Thyroid gland (tissue), 4 donors: ENCODE results near the gene ASCL2. TPM values are rescaled to one million over a fixed set of nuclear protein-coding genes. Genes with fewer than 3 reads are reported as not detected.
"Not testable (repeated sequence)": the region's sequence is repeated elsewhere in the genome, so short reads cannot be mapped to it uniquely, and the experiment has no call there.

Source experiments
- DNase-seq, 2 donors: peaks; one replicate each; pipeline ENCODE4 v3.0.0-alpha.2; 2019
- H3K27ac ChIP-seq, 3 donors: fragments of 200-600 bp; sonication (generic); 1 replicate in 2 of 3; 2 replicates in 1 of 3; pipeline ENCODE4 v1.5.1; 2016 to 2019; ENCODE audit warnings: mild to moderate bottlenecking in 1 of 3, moderate library complexity in 1 of 3
- H3K27me3 ChIP-seq: fragments of 200-600 bp; sonication (generic); one replicate; pipeline ENCODE4 v1.5.1; 2019
- H3K36me3 ChIP-seq, 2 donors: fragments of 200-600 bp; sonication (generic); one replicate each; pipeline ENCODE4 v1.5.1; 2016 to 2019
- H3K4me1 ChIP-seq, 2 donors: fragments of 200-600 bp; sonication (generic); one replicate each; pipeline ENCODE4 v1.5.1; 2017 to 2019
- H3K4me3 ChIP-seq, 3 donors: fragments of 200-600 bp; sonication (generic); replicated peaks in 1 of 3; 1 replicate in 2 of 3; 2 replicates in 1 of 3; pipeline ENCODE4 v1.5.1; 2016; ENCODE audit warnings: mild to moderate bottlenecking in 1 of 3
- H3K9me3 ChIP-seq: fragments of 200-600 bp; sonication (generic); one replicate; pipeline ENCODE4 v1.5.1; 2017
- POLR2A ChIP-seq, 2 donors: fragments of 450-650 bp; IDR thresholded peaks; one replicate each; pipeline ENCODE4 v1.6.1; 2017; ENCODE audit warnings: antibody characterized with exemption in 2 of 2, mild to moderate bottlenecking in 2 of 2, moderate library complexity in 1 of 2
- WGBS, 2 donors: methylation state at CpG; one replicate each; pipeline ENCODE4 v1.1.5; 2017; 5-methylcytosine and 5-hydroxymethylcytosine counted together
- intact Hi-C: fragments of 100-400 bp; cut with DNase I; formaldehyde crosslinking; loops from one replicate; pipeline ENCODE4 v1.15.1; 2023
- total RNA-seq, 4 donors: library from RNA; depleted of rRNA; stranded (reverse); fragments of >200 nt; gene quantifications; one replicate each; pipeline ENCODE4 v1.2.3, GENCODE V29; 2016
- TF ChIP-seq, protein P1 (sequence below), 6 experiments: fragments of 200-600 bp in 3 of 6; fragments of 450-650 bp in 3 of 6; sonication (generic) in 3 of 6; IDR thresholded peaks; one replicate each; pipeline ENCODE4 v1.5.1; 2016 to 2019; ENCODE audit warnings: antibody characterized with exemption in 6 of 6, mild to moderate bottlenecking in 2 of 6, inconsistent platforms in 1 of 6, moderate library complexity in 1 of 6

Gene ASCL2
- total RNA-seq, 4 donors from 2014 or later = 0.46 to 2.9 (median 0.66) TPM

DNA sequence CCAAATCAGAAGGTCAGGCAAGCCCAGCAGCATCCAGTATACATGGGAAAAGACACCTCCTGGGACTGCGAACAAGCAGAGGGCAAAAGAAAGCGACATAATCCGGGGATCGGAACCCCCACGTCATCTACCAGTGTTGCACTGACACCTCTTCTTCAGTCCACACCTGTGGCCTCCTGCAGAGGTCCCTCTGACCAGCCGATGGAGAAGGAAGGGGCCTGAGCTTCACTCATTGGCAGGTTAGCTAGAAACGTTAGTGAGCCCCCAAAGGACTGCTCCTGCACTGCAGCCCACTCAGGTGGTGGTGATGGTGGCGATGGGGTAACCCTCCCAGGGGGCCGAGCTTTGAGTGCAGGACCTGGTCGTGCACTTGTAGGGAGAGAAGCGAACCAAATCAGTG is 22.1 kb downstream of the ASCL2 start:
- Histone ChIP-seq H3K4me3 (no peak overlapping the region), H3K27ac (no peak overlapping the region), H3K4me1 (no peaks in the 10 kb centered on the region), H3K36me3 (no peaks in the 10 kb centered on the region), H3K27me3 (no peaks in the 10 kb centered on the region), H3K9me3 (no peaks in the 10 kb centered on the region)
- TF ChIP-seq POLR2A (IDR thresholded peaks at IDR 0.05) = no peak
- TF ChIP-seq, protein P1, sequence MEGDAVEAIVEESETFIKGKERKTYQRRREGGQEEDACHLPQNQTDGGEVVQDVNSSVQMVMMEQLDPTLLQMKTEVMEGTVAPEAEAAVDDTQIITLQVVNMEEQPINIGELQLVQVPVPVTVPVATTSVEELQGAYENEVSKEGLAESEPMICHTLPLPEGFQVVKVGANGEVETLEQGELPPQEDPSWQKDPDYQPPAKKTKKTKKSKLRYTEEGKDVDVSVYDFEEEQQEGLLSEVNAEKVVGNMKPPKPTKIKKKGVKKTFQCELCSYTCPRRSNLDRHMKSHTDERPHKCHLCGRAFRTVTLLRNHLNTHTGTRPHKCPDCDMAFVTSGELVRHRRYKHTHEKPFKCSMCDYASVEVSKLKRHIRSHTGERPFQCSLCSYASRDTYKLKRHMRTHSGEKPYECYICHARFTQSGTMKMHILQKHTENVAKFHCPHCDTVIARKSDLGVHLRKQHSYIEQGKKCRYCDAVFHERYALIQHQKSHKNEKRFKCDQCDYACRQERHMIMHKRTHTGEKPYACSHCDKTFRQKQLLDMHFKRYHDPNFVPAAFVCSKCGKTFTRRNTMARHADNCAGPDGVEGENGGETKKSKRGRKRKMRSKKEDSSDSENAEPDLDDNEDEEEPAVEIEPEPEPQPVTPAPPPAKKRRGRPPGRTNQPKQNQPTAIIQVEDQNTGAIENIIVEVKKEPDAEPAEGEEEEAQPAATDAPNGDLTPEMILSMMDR (IDR thresholded peaks at IDR 0.05) = no peak
- WGBS, 2 donors = 86 to 90% methylated on average over 11 of the region's 11 CpGs
- intact Hi-C loops = no loop called here
- no peak for DNase-seq

DNA sequence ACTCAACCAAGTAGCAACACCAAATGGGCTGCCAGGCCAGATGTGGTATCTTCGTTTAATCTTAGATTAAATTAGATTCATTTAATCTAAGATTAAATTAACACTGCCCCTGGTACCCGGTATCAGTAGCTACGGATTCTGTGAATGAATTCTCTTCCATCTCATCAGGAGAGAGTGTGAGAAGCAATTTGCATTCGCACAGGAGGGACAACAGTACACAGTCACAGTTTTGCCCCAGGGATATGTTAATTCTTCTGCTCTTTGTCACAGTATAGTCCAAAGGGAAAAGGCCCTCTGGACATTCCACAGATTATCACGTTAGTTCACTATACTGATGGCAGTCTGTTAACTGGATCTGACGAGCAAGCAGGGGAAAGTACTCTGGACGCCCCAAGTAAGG is 22.9 kb downstream of the ASCL2 start:
- Histone ChIP-seq H3K4me3 (no peak overlapping the region), H3K9me3 (no peaks in the 10 kb centered on the region), H3K4me1 (no peaks in the 10 kb centered on the region), H3K36me3 (no peaks in the 10 kb centered on the region), H3K27me3 (no peaks in the 10 kb centered on the region), H3K27ac (no peak overlapping the region)
- TF ChIP-seq, protein P1 (IDR thresholded peaks at IDR 0.05) = no peak
- no peak for TF ChIP-seq POLR2A (IDR thresholded peaks at IDR 0.05)
- 81 to 87% methylated on average over 7 of the region's 7 CpGs for WGBS, 2 donors
- DNase-seq = no peak
- intact Hi-C loops = no loop called here

DNA sequence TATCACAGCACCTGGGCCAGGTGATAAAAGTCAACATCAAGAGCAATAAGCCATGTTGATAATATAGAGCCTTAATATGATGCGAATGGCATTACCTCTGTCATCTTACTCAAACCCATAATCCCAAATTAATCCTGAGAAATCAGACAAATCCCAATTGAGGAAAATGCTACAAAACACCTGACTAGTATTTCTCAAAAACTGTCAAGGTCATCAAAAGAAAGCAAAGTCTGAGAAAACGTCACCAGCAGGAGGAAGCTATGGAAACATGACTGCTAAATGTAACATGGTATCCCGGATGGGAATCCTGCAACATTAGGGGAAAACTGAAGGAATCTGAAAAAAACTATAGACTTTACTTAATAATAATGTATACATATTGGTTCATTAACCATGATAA is 29.6 kb downstream of the ASCL2 start:
- TF ChIP-seq, protein P1 (IDR thresholded peaks at IDR 0.05) = no peak
- no peak for TF ChIP-seq POLR2A (IDR thresholded peaks at IDR 0.05)
- Histone ChIP-seq H3K27ac (no peak overlapping the region), H3K36me3 (no peaks in the 10 kb centered on the region), H3K4me3 (no peak overlapping the region), H3K9me3 (no peaks in the 10 kb centered on the region), H3K4me1 (no peaks in the 10 kb centered on the region), H3K27me3 (no peaks in the 10 kb centered on the region)
- intact Hi-C loops = no loop called here
- WGBS, 2 donors = 73 to 77% methylated on average over 3 of the region's 3 CpGs
- no peak for DNase-seq

DNA sequence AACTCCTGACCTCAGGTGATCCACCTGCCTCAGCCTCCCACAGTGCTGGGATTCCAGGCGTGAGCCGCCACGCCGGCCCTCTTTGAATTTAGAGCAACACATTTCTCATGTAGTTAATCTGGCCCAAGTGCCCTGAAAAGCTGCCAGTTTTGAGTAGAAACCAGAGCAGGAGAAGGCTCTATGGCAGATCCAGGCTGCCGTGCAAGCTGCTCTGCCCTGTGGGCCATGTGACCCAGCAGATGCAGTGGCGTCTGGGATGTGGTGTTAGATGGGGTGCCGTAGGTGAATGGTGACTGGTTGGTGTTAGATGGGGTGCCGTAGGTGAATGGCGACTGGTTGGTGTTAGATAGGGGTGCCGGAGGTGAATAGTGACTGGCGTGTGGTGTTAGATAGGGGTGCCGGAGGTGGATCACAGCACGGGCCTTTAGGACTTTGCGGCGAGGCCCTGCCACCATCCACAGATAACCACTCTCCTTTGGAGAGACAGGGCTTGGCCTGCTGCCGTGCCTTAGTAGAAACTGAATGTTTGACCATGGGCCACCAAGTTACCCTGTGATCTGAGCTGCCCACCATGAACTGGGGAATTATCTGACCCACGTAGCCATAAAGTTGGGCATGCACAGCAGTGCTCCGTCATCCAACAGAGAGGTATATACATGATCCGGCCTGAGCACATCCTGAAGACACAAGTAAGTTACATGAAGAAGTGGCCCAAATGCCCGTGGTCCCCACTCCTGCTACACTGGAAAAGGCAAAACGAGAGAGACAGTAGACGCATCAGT is 32.7 kb downstream of the ASCL2 start:
- no peak for DNase-seq
- intact Hi-C loops = no loop called here
- no peak overlapping the region for H3K4me3 ChIP-seq

DNA sequence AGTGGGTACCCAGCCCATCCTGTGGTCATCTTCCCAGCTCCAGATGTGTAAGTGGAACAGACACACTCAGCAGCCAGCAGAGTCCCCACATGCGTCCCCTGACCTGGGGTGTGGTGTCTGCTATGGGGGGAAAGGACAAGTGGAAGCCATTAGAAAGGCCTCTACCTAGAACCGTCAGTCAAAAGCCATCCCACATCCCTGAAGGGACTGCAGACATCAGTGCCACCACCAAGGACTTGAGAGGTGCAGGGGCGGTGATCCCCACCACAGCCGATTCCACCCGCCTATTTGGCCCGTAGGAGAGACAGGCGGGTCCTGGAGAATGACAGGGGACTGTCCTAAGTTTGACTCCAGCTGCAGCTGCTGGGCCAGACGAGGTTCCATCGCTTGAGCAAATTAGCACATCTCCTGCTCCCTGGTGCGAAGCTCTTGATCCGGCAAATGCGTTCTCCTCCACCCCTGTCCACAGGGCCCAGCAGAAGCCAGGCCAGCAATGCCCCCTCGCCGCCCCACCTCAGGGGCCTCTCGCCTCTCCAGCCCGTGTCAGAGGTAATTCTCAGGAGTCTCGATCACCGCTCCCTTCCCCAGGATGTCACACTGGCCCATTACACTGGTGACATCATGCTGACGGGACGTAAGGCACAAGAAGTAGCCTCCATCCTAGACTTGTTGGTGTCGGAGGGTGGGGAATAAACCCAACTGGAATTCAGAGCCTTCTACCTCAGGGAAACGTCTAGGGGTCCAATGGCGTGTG is 33.8 kb downstream of the ASCL2 start:
- H3K9me3 ChIP-seq, H3K36me3 ChIP-seq, intact Hi-C loops, H3K27me3 ChIP-seq, H3K4me3 ChIP-seq, DNase-seq, H3K27ac ChIP-seq, H3K4me1 ChIP-seq: not testable (repeated sequence)
- 91% methylated on average over 19 to 23 of the region's 23 CpGs for WGBS, 2 donors

More for the DNA sequence above, 32.7 kb downstream of the ASCL2 start:
- Histone ChIP-seq H3K36me3 (no peaks in the 10 kb centered on the region), H3K27me3 (no peaks in the 10 kb centered on the region), H3K27ac (no peak overlapping the region), H3K4me1 (no peaks in the 10 kb centered on the region), H3K9me3 (no peaks in the 10 kb centered on the region)
- TF ChIP-seq, protein P1 (IDR thresholded peaks at IDR 0.05) = no peak
- no peak for TF ChIP-seq POLR2A (IDR thresholded peaks at IDR 0.05)
- WGBS, 2 donors = 92 to 93% methylated on average over 22 of the region's 22 CpGs
